Tibial artery (tissue), 4 donors: Measurements from ENCODE around the gene PCDHGA4.

Experiments used
- DNase-seq, 2 donors: peaks; one replicate each; pipeline ENCODE4 v3.0.0-alpha.2; 2019
- H3K27ac ChIP-seq, 2 donors: fragments of 200-600 bp; sonication (generic) in 1 of 2; 1 replicate in 1 of 2; 2 replicates in 1 of 2; pipeline ENCODE4 v1.5.1; 2018 to 2019; ENCODE audit warnings: mild to moderate bottlenecking in 1 of 2
- H3K27me3 ChIP-seq, 2 donors: fragments of 200-600 bp; sonication (generic) in 1 of 2; one replicate each; pipeline versions ENCODE4 v1.5.1 to v1.6.0; 2016 to 2019
- H3K36me3 ChIP-seq, 3 donors: fragments of 200-600 bp; sonication (generic) in 2 of 3; one replicate each; pipeline ENCODE4 v1.5.1; 2016 to 2019; ENCODE audit warnings: mild to moderate bottlenecking in 2 of 3
- H3K4me1 ChIP-seq, 4 donors: fragments of 200-600 bp; sonication (generic) in 2 of 4; 1 replicate in 3 of 4; 2 replicates in 1 of 4; pipeline ENCODE4 v1.5.1; 2016 to 2019
- H3K4me3 ChIP-seq, 2 donors: fragments of 200-600 bp; sonication (generic) in 1 of 2; 1 replicate in 1 of 2; 2 replicates in 1 of 2; pipeline ENCODE4 v1.5.1; 2018 to 2019; ENCODE audit warnings: mild to moderate bottlenecking in 2 of 2
- H3K9me3 ChIP-seq, 3 donors: fragments of 200-600 bp; sonication (generic) in 1 of 3; one replicate each; pipeline ENCODE4 v1.5.1; 2016 to 2019
- CTCF ChIP-seq, 2 experiments: fragments of 200-600 bp in 1 of 2; fragments of 450-650 bp in 1 of 2; IDR thresholded peaks; one replicate each; pipeline ENCODE4 v1.5.1; 2017 to 2019; ENCODE audit warnings: antibody characterized with exemption in 2 of 2, mild to moderate bottlenecking in 1 of 2, moderate library complexity in 1 of 2
- intact Hi-C: fragments of 100-400 bp; cut with DNase I; formaldehyde crosslinking; loops from one replicate; pipeline ENCODE4 v1.15.0; 2023; ENCODE audit warnings: low total_unique reads

PCDHGA4 gene

GRCh38 chr5:141402553-141403243 lies 47.9 kb downstream of the PCDHGA4 start, which contains the start of gene PCDHGA9:
Gene PCDHGA9, plus strand, starts transcription at chr5:141402778. Its CDS starts 175 bp downstream, at chr5:141402953.
- peak in 1 of 2 experiments; percentile 16 for TF ChIP-seq CTCF (IDR thresholded peaks at IDR 0.05)
- H3K27ac ChIP-seq = no peak within 1 kb of the TSS
- peak within 1 kb of the TSS; percentile 29 to 31 for H3K4me3 ChIP-seq
- peak in 1 of 2 donors; percentile 59 for DNase-seq
- H3K9me3 ChIP-seq = peaks cover 35 to 98% (median 85%) of the 10 kb centered on the region in 3 donors
- peaks cover 10 to 54% (median 51%) of the 10 kb centered on the region in 3 donors for H3K36me3 ChIP-seq
- no peaks in the 10 kb centered on the region for H3K4me1 ChIP-seq
- no peaks in the 10 kb centered on the region for H3K27me3 ChIP-seq
- intact Hi-C loops = no loop called here

GRCh38 chr5:141403387-141403786 lies 48.6 kb downstream of the PCDHGA4 start:
- no peaks in the 10 kb centered on the region for H3K27me3 ChIP-seq
- intact Hi-C loops = no loop called here

More at GRCh38 chr5:141403387-141403786, 48.6 kb downstream of the PCDHGA4 start:
- Histone ChIP-seq H3K9me3 (peaks cover 36 to 100% (median 89%) of the 10 kb centered on the region in 3 donors), H3K36me3 (peaks cover 10 to 54% (median 54%) of the 10 kb centered on the region in 3 donors), H3K4me1 (no peaks in the 10 kb centered on the region), H3K27ac (no peak overlapping the region), H3K4me3 (peak overlapping the region in 1 of 2 donors; percentile 31)
- no peak for TF ChIP-seq CTCF (IDR thresholded peaks at IDR 0.05)
- DNase-seq = no peak
